Neuronal stem cell (in vitro differentiated cells): ENCODE data around the gene STAT6.

Source experiments
- DNase-seq: peaks from one replicate; pipeline ENCODE4 v3.0.0-alpha.2; 2013; ENCODE audit warnings: low spot score
- H2AFZ ChIP-seq: one replicate; pipeline ENCODE4 v1.6.1; 2013; ENCODE audit warnings: mild to moderate bottlenecking, low read length, inconsistent platforms
- H2AK5ac ChIP-seq: 2 replicates; pipeline ENCODE4 v1.6.1; 2013; ENCODE audit warnings: low read depth, mild to moderate bottlenecking, inconsistent platforms, low read length, moderate library complexity, mixed read lengths
- H2BK120ac ChIP-seq: 2 replicates; pipeline ENCODE4 v1.6.1; 2013; ENCODE audit warnings: low read depth, mild to moderate bottlenecking, inconsistent platforms, low read length, moderate library complexity, mixed read lengths
- H2BK12ac ChIP-seq: one replicate; pipeline ENCODE4 v1.6.1; 2013; ENCODE audit warnings: low read length, inconsistent platforms
- H2BK15ac ChIP-seq: 2 replicates; pipeline ENCODE4 v1.6.1; 2013; ENCODE audit warnings: mild to moderate bottlenecking, low read length, inconsistent platforms, mixed read lengths
- H2BK5ac ChIP-seq: one replicate; pipeline ENCODE4 v1.6.1; 2013; ENCODE audit warnings: inconsistent platforms, mild to moderate bottlenecking, low read length, moderate library complexity
- H3K14ac ChIP-seq: one replicate; pipeline ENCODE4 v1.6.1; 2013; ENCODE audit warnings: low read length, inconsistent platforms
- H3K18ac ChIP-seq: 2 replicates; pipeline ENCODE4 v1.6.1; 2013; ENCODE audit warnings: low read length, inconsistent platforms
- H3K23ac ChIP-seq: 2 replicates; pipeline ENCODE4 v1.6.1; 2013; ENCODE audit warnings: low read depth, mild to moderate bottlenecking, mixed read lengths, low read length, inconsistent platforms; ENCODE audit not compliant: poor library complexity
- H3K27ac ChIP-seq: replicated peaks from 3 replicates; pipeline ENCODE4 v1.5.1; 2013; ENCODE audit warnings: low read length, inconsistent platforms
- H3K27me3 ChIP-seq, 3 experiments: 2 replicates each; pipeline ENCODE4 v1.6.1; 2013; ENCODE audit warnings: low read length in 3 of 3, mild to moderate bottlenecking in 2 of 3, inconsistent platforms in 1 of 3, low read depth in 1 of 3, mixed read lengths in 1 of 3, moderate library complexity in 1 of 3; ENCODE audit not compliant: control insufficient read depth in 3 of 3, insufficient read depth in 3 of 3
- H3K36me3 ChIP-seq, 2 donors: replicated peaks in 1 of 2; 2 replicates each; pipeline ENCODE4 v1.6.1; 2013; ENCODE audit warnings: low read length in 2 of 2; ENCODE audit not compliant: control insufficient read depth in 2 of 2, insufficient read depth in 2 of 2
- H3K4ac ChIP-seq: 2 replicates; pipeline ENCODE4 v1.6.1; 2013; ENCODE audit warnings: inconsistent platforms, mild to moderate bottlenecking, low read length, moderate library complexity
- H3K4me1 ChIP-seq, 2 donors: 1 replicate in 1 of 2; 2 replicates in 1 of 2; pipeline ENCODE4 v1.6.1; 2013; ENCODE audit warnings: low read length in 2 of 2, low read depth in 1 of 2; ENCODE audit not compliant: control insufficient read depth in 2 of 2, insufficient read depth in 1 of 2
- H3K4me2 ChIP-seq: one replicate; pipeline ENCODE4 v1.6.1; 2013; ENCODE audit warnings: mild to moderate bottlenecking, low read length, inconsistent platforms; ENCODE audit not compliant: insufficient read depth, poor library complexity, severe bottlenecking
- H3K4me3 ChIP-seq, 2 donors: 2 replicates each; pipeline ENCODE4 v1.5.1; 2013; ENCODE audit warnings: low read length in 2 of 2, mild to moderate bottlenecking in 2 of 2, inconsistent platforms in 1 of 2, moderate library complexity in 1 of 2
- H3K79me1 ChIP-seq: one replicate; pipeline ENCODE4 v1.6.1; 2013; ENCODE audit warnings: low read depth, mild to moderate bottlenecking, inconsistent platforms, low read length, moderate library complexity
- H3K9ac ChIP-seq: one replicate; pipeline ENCODE4 v1.6.1; 2013; ENCODE audit warnings: mild to moderate bottlenecking, low read depth, low read length, inconsistent platforms; ENCODE audit not compliant: poor library complexity
- H3K9me3 ChIP-seq, 2 donors: replicated peaks in 1 of 2; 2 replicates each; pipeline versions ENCODE3 to v1.6.1; 2013; ENCODE audit warnings: low read length in 2 of 2, mild to moderate bottlenecking in 2 of 2, inconsistent platforms in 1 of 2, low read depth in 1 of 2, mixed read lengths in 1 of 2, moderate library complexity in 1 of 2; ENCODE audit not compliant: control insufficient read depth in 2 of 2, insufficient read depth in 1 of 2
- H4K8ac ChIP-seq: one replicate; pipeline ENCODE4 v1.6.1; 2013; ENCODE audit warnings: low read depth, mild to moderate bottlenecking, inconsistent platforms, low read length, moderate library complexity
- H4K91ac ChIP-seq: one replicate; pipeline ENCODE4 v1.6.1; 2013; ENCODE audit warnings: low read length, low read depth, mild to moderate bottlenecking, inconsistent platforms; ENCODE audit not compliant: poor library complexity
- WGBS, 2 donors: extraction: QIAGEN DNeasy Blood & Tissue Kit; methylation state at CpG; one replicate each; pipeline ENCODE4 v1.1.7; 2013; ENCODE audit warnings: missing lambda C conversion rate in 2 of 2, mixed read lengths in 1 of 2; ENCODE audit not compliant: insufficient read length in 2 of 2, insufficient replicate concordance in 1 of 2; ENCODE audit errors: extremely low coverage in 2 of 2; 5-methylcytosine and 5-hydroxymethylcytosine counted together

Gene STAT6

GRCh38 chr12:57112492-57113294 lies 1.5 kb upstream of the STAT6 start:
- no peak overlapping the region for H3K27ac ChIP-seq
- peak overlapping the region; percentile 46 for H3K18ac ChIP-seq
- peak overlapping the region; percentile 3 to 66 for H3K4me3 ChIP-seq
- no peak overlapping the region for H2BK5ac ChIP-seq
- H4K8ac ChIP-seq, result no peak overlapping the region
- H3K9ac ChIP-seq, result no peak overlapping the region
- no peak overlapping the region for H3K23ac ChIP-seq
- H3K14ac ChIP-seq, result no peak overlapping the region
- no peaks in the 10 kb centered on the region for H3K27me3 ChIP-seq
- H3K36me3 ChIP-seq, result peaks cover 0 to 10% of the 10 kb centered on the region in 2 donors
- H3K9me3 ChIP-seq, result no peaks in the 10 kb centered on the region
- peak overlapping the region; percentile 42 for H2BK12ac ChIP-seq
- no peak overlapping the region for H4K91ac ChIP-seq
- H2AFZ ChIP-seq, result peak overlapping the region; percentile 74
- peak overlapping the region; percentile 92 for H3K4me2 ChIP-seq
- H3K4ac ChIP-seq, result no peak overlapping the region
- no CpG with 5 or more reads among the region's 9 CpGs for WGBS, 2 donors
- H2BK120ac ChIP-seq, result no peak overlapping the region
- H3K79me1 ChIP-seq, result no peaks in the 10 kb centered on the region
- no peak for DNase-seq
- no peak overlapping the region for H2BK15ac ChIP-seq
- no peak overlapping the region for H2AK5ac ChIP-seq
- H3K4me1 ChIP-seq, result peaks cover 8 to 19% of the 10 kb centered on the region in 2 donors

- peak overlapping the region; percentile 80 for H3K4ac ChIP-seq
- H3K18ac ChIP-seq, result peak overlapping the region; percentile 97
- H2AK5ac ChIP-seq, result peak overlapping the region; percentile 87
- H3K36me3 ChIP-seq, result peaks cover 0 to 34% of the 10 kb centered on the region in 2 donors
- peaks cover 8 to 19% of the 10 kb centered on the region in 2 donors for H3K4me1 ChIP-seq
- peak overlapping the region; percentile 99 for H4K91ac ChIP-seq
- H2BK120ac ChIP-seq, result peak overlapping the region; percentile 93
- no CpG with 5 or more reads among the region's 28 CpGs for WGBS, 2 donors
- peak overlapping the region; percentile 97 for H2BK15ac ChIP-seq
- peak overlapping the region; percentile 74 for H2AFZ ChIP-seq
- H2BK5ac ChIP-seq, result peak overlapping the region; percentile 40
- peak overlapping the region; percentile 72 for H3K14ac ChIP-seq
- no peaks in the 10 kb centered on the region for H3K9me3 ChIP-seq
- H3K27me3 ChIP-seq, result no peaks in the 10 kb centered on the region
- peak overlapping the region; percentile 73 for H3K27ac ChIP-seq
- H2BK12ac ChIP-seq, result peak overlapping the region; percentile 93
- H3K23ac ChIP-seq, result peak overlapping the region; percentile 66
- no peaks in the 10 kb centered on the region for H3K79me1 ChIP-seq
- H3K4me3 ChIP-seq, result peak overlapping the region; percentile 13 to 66
- no peak overlapping the region for H3K4me2 ChIP-seq
- no peak overlapping the region for H4K8ac ChIP-seq
- no peak for DNase-seq
- peak overlapping the region; percentile 36 for H3K9ac ChIP-seq
These were observed 795 bp downstream of the STAT6 start for GRCh38 chr12:57110104-57111030.

- no peak overlapping the region for H4K8ac ChIP-seq
- no peaks in the 10 kb centered on the region for H3K27me3 ChIP-seq
- H3K18ac ChIP-seq, result peak overlapping the region; percentile 62
- no peak overlapping the region for H3K23ac ChIP-seq
- peaks cover 8 to 19% of the 10 kb centered on the region in 2 donors for H3K4me1 ChIP-seq
- DNase-seq, result no peak
- no peak overlapping the region for H3K4me2 ChIP-seq
- H2BK12ac ChIP-seq, result no peak overlapping the region
- H3K79me1 ChIP-seq, result no peaks in the 10 kb centered on the region
- H3K4ac ChIP-seq, result no peak overlapping the region
- H2BK15ac ChIP-seq, result peak overlapping the region; percentile 15
- H2AFZ ChIP-seq, result peak overlapping the region; percentile 74
- no peak overlapping the region for H2BK120ac ChIP-seq
- WGBS, 2 donors, result no CpG with 5 or more reads among the region's 7 CpGs
- H4K91ac ChIP-seq, result no peak overlapping the region
- no peak overlapping the region for H3K14ac ChIP-seq
- no peak overlapping the region for H2AK5ac ChIP-seq
- no peak overlapping the region for H3K27ac ChIP-seq
- H3K36me3 ChIP-seq, result peaks cover 0 to 43% of the 10 kb centered on the region in 2 donors
- H2BK5ac ChIP-seq, result no peak overlapping the region
- H3K9ac ChIP-seq, result no peak overlapping the region
- H3K4me3 ChIP-seq, result peak overlapping the region in 1 of 2 donors; percentile 66
- H3K9me3 ChIP-seq, result no peaks in the 10 kb centered on the region
These were observed 1.7 kb downstream of the STAT6 start for GRCh38 chr12:57109207-57110103.
